Measurements from ENCODE around the gene CD44. TPM values are rescaled to one million over a fixed set of nuclear protein-coding genes. Genes with fewer than 3 reads are reported as not detected.

The CD44 gene
- total RNA-seq, 1 experiment from 2014 or later, result 15.9 TPM

DNA sequence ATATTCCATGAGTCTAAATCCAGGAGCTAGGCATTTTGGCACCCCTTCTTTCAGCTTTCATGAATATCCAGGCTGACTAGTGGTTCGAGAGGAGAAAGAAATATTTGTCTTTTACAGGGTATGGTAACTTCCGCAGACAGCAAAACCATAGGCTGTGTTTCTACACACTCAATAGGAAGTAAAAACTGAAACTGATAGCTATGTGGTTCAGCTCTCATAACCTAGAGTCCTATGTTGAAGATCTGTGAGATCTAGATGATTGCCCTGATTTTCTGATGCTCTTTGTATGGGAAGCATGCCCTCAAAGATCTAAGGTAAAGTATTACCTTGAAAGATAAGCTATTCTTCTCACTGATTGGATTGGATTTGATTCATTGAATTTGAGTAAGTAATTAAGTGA lies 118.3 kb downstream of the CD44 start:
- CTCF ChIA-PET, result interaction anchor here (0.6 kb wide), 1 partner anchor 195 kb away, joined by 3 read pairs; no protein-coding TSS in a partner anchor
- no TSS peak for BruUV-seq (replicated peaks)

DNA sequence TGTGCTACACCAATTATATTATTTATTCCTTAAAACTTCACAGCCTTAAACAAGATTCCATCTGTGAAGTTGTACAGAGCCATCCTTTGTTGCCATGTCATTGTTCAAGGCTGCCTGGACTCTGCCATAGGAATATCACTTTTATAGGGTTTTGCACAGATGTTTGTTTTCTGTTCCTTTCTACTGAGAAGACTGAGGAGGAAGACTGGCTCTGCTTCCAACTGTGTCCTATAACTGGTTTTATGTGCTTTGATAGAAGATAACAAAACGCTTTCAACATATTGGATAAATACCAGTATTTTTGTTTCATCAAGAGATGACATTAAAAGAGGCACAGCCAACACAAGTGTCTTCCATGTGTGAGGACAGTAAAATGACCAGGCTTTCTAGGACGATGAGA lies 120.6 kb downstream of the CD44 start:
- no peaks in the 10 kb centered on the region for H3K4me1 ChIP-seq (ENCODE audit: insufficient read depth, low read length, poor library complexity, severe bottlenecking)
- no peaks in the 10 kb centered on the region for H3K9me3 ChIP-seq (ENCODE audit: low read depth, low read length, poor library complexity, severe bottlenecking)
- CTCF ChIA-PET, result no interaction called here
- H3K27me3 ChIP-seq (replicated peaks; ENCODE audit: insufficient read depth, low read depth, low read length, poor library complexity), result peaks cover 88% of the 10 kb centered on the region
- no peak for DNase-seq (ENCODE audit: low spot score)
- H3K36me3 ChIP-seq (ENCODE audit: insufficient read depth, low read length, poor library complexity, severe bottlenecking), result no peaks in the 10 kb centered on the region
- TF ChIP-seq, protein P1, sequence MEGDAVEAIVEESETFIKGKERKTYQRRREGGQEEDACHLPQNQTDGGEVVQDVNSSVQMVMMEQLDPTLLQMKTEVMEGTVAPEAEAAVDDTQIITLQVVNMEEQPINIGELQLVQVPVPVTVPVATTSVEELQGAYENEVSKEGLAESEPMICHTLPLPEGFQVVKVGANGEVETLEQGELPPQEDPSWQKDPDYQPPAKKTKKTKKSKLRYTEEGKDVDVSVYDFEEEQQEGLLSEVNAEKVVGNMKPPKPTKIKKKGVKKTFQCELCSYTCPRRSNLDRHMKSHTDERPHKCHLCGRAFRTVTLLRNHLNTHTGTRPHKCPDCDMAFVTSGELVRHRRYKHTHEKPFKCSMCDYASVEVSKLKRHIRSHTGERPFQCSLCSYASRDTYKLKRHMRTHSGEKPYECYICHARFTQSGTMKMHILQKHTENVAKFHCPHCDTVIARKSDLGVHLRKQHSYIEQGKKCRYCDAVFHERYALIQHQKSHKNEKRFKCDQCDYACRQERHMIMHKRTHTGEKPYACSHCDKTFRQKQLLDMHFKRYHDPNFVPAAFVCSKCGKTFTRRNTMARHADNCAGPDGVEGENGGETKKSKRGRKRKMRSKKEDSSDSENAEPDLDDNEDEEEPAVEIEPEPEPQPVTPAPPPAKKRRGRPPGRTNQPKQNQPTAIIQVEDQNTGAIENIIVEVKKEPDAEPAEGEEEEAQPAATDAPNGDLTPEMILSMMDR (conservative IDR thresholded peaks at IDR 0.05; ENCODE audit: low read depth, low read length), result no peak
- no peak for TF ChIP-seq EZH2 (IDR thresholded peaks at IDR 0.05; ENCODE audit: borderline replicate concordance, low read depth, low read length, poor library complexity, severe bottlenecking)
- POLR2A ChIA-PET (ENCODE audit: low non-redundant PET), result interaction anchor here (0.6 kb wide), 1 partner anchor 35 kb away, joined by 4 read pairs; no protein-coding TSS in a partner anchor
- H3K4me3 ChIP-seq (ENCODE audit: low read depth, low read length, poor library complexity, severe bottlenecking), result no peak overlapping the region
- H3K27ac ChIP-seq (ENCODE audit: low read depth, low read length, poor library complexity, severe bottlenecking), result no peak overlapping the region
- BruUV-seq (replicated peaks), result no TSS peak
- intact Hi-C loops (cut with micrococcal nuclease; ENCODE audit: unreplicated experiment), result no loop called here

More for the DNA sequence above, 118.3 kb downstream of the CD44 start:
- H3K9me3 ChIP-seq (ENCODE audit: low read depth, low read length, poor library complexity, severe bottlenecking), result no peaks in the 10 kb centered on the region
- H3K36me3 ChIP-seq (ENCODE audit: insufficient read depth, low read length, poor library complexity, severe bottlenecking), result no peaks in the 10 kb centered on the region
- intact Hi-C loops (cut with micrococcal nuclease; ENCODE audit: unreplicated experiment), result no loop called here
- no peak overlapping the region for H3K27ac ChIP-seq (ENCODE audit: low read depth, low read length, poor library complexity, severe bottlenecking)
- TF ChIP-seq EZH2 (IDR thresholded peaks at IDR 0.05; ENCODE audit: borderline replicate concordance, low read depth, low read length, poor library complexity, severe bottlenecking), result no peak
- TF ChIP-seq, protein P1 (conservative IDR thresholded peaks at IDR 0.05; ENCODE audit: low read depth, low read length), result no peak
- peaks cover 97% of the 10 kb centered on the region for H3K27me3 ChIP-seq (replicated peaks; ENCODE audit: insufficient read depth, low read depth, low read length, poor library complexity)
- H3K4me3 ChIP-seq (ENCODE audit: low read depth, low read length, poor library complexity, severe bottlenecking), result no peak overlapping the region
- no peaks in the 10 kb centered on the region for H3K4me1 ChIP-seq (ENCODE audit: insufficient read depth, low read length, poor library complexity, severe bottlenecking)
- POLR2A ChIA-PET (ENCODE audit: low non-redundant PET), result no interaction called here
- DNase-seq (ENCODE audit: low spot score), result no peak

DNA sequence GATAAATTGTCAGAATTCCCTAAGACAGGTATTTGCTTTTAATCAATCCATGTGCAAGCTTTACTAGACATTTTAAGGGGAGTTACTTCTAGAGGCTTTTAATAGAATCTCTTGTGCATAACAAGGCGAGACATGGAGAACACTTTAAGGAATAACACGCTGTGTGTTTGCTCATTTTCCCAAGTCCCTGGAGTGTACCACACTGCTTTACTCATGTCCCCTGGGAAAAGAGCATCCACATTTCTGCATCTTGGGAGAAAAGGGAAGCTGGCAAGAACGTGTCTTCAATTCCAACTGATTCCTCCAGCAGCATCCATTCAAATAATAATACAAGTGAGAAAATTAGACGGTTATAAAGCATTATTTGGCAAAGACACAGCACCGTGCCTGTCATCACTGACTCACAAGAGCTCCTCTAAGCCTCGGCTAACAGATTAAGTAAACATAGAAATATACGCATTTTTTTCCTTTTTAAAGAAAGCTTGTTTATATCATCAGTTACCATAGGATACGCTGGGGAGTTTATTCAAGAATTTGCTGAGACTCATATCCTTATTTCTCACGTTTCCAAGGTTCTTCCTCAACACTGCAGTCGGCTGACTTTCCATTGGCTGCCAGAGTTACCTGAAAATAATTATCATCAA lies 121.5 kb downstream of the CD44 start:
- CTCF ChIA-PET, result no interaction called here

More for the DNA sequence above, 121.5 kb downstream of the CD44 start:
- Histone ChIP-seq H3K4me1 (ENCODE audit: insufficient read depth, low read length, poor library complexity, severe bottlenecking) (no peaks in the 10 kb centered on the region), H3K27me3 (replicated peaks; ENCODE audit: insufficient read depth, low read depth, low read length, poor library complexity) (peaks cover 86% of the 10 kb centered on the region), H3K9me3 (ENCODE audit: low read depth, low read length, poor library complexity, severe bottlenecking) (no peaks in the 10 kb centered on the region), H3K27ac (ENCODE audit: low read depth, low read length, poor library complexity, severe bottlenecking) (no peak overlapping the region), H3K36me3 (ENCODE audit: insufficient read depth, low read length, poor library complexity, severe bottlenecking) (no peaks in the 10 kb centered on the region), H3K4me3 (ENCODE audit: low read depth, low read length, poor library complexity, severe bottlenecking) (no peak overlapping the region)
- TF ChIP-seq, protein P1 (conservative IDR thresholded peaks at IDR 0.05; ENCODE audit: low read depth, low read length), result no peak
- TF ChIP-seq EZH2 (IDR thresholded peaks at IDR 0.05; ENCODE audit: borderline replicate concordance, low read depth, low read length, poor library complexity, severe bottlenecking), result no peak
- no peak for DNase-seq (ENCODE audit: low spot score)
- no TSS peak for BruUV-seq (replicated peaks)
- POLR2A ChIA-PET (ENCODE audit: low non-redundant PET), result no interaction called here
- intact Hi-C loops (cut with micrococcal nuclease; ENCODE audit: unreplicated experiment), result no loop called here

All from A673 (cell line).